Measurements from ENCODE around the gene ACSS1.

The ACSS1 gene

GRCh38 chr20:25017257-25017803 lies 40.6 kb downstream of the ACSS1 start:
- no peak for ATAC-seq
- TF ChIP-seq GLIS3 (CRISPR knock-in tag; IDR thresholded peaks at IDR 0.05) = no peak
- TF ChIP-seq POU6F1 (CRISPR knock-in tag; IDR thresholded peaks at IDR 0.05; ENCODE audit: borderline replicate concordance, low read depth) = no peak
- TF ChIP-seq CSRNP3 (CRISPR knock-in tag; IDR thresholded peaks at IDR 0.05) = no peak
- TF ChIP-seq PPARA (CRISPR knock-in tag; IDR thresholded peaks at IDR 0.05; ENCODE audit: borderline replicate concordance) = no peak
- no peak for TF ChIP-seq TOX (CRISPR knock-in tag; IDR thresholded peaks at IDR 0.05; ENCODE audit: borderline replicate concordance)
- no peak for TF ChIP-seq PATZ1 (CRISPR knock-in tag; IDR thresholded peaks at IDR 0.05; ENCODE audit: borderline replicate concordance)
- no peak for TF ChIP-seq CREB5 (CRISPR knock-in tag; IDR thresholded peaks at IDR 0.05; ENCODE audit: low read depth)
- TF ChIP-seq ESRRG (CRISPR knock-in tag; IDR thresholded peaks at IDR 0.05) = no peak
- no peak for TF ChIP-seq ARNTL (CRISPR knock-in tag; IDR thresholded peaks at IDR 0.05; ENCODE audit: borderline replicate concordance, low read depth)
- no peak for TF ChIP-seq TCF4 (CRISPR knock-in tag; IDR thresholded peaks at IDR 0.05; ENCODE audit: borderline replicate concordance)
- TF ChIP-seq BACH2 (CRISPR knock-in tag; IDR thresholded peaks at IDR 0.05; ENCODE audit: borderline replicate concordance) = no peak
- TF ChIP-seq RARB (CRISPR knock-in tag; IDR thresholded peaks at IDR 0.05) = no peak
- no peak for TF ChIP-seq ZNF565 (CRISPR knock-in tag; conservative IDR thresholded peaks at IDR 0.05; ENCODE audit: low read depth)
- no peak for TF ChIP-seq ZNF8 (CRISPR knock-in tag; IDR thresholded peaks at IDR 0.05)
- no peak for TF ChIP-seq TSHZ2 (CRISPR knock-in tag; IDR thresholded peaks at IDR 0.05)
- TF ChIP-seq ZNF70 (CRISPR knock-in tag; IDR thresholded peaks at IDR 0.05) = no peak
- no peak for TF ChIP-seq CSDC2 (CRISPR knock-in tag; IDR thresholded peaks at IDR 0.05)
- TF ChIP-seq ISL1 (CRISPR knock-in tag; IDR thresholded peaks at IDR 0.05) = no peak
- TF ChIP-seq SNAI2 (CRISPR knock-in tag; IDR thresholded peaks at IDR 0.05) = no peak

- TF ChIP-seq ZFP3 (CRISPR knock-in tag; IDR thresholded peaks at IDR 0.05) = no peak
- ATAC-seq = no peak
These were observed 41.5 kb downstream of the ACSS1 start for GRCh38 chr20:25016471-25016870.

GRCh38 chr20:25015986-25016385 lies 42.0 kb downstream of the ACSS1 start:
- ATAC-seq = no peak
- TF ChIP-seq GLIS3 (CRISPR knock-in tag; IDR thresholded peaks at IDR 0.05) (no peak), BACH2 (CRISPR knock-in tag; IDR thresholded peaks at IDR 0.05; ENCODE audit: borderline replicate concordance) (no peak), ZFP3 (CRISPR knock-in tag; IDR thresholded peaks at IDR 0.05) (no peak), ZNF565 (CRISPR knock-in tag; conservative IDR thresholded peaks at IDR 0.05; ENCODE audit: low read depth) (no peak), TCF4 (CRISPR knock-in tag; IDR thresholded peaks at IDR 0.05; ENCODE audit: borderline replicate concordance) (no peak), PATZ1 (CRISPR knock-in tag; IDR thresholded peaks at IDR 0.05; ENCODE audit: borderline replicate concordance) (no peak), PPARA (CRISPR knock-in tag; IDR thresholded peaks at IDR 0.05; ENCODE audit: borderline replicate concordance) (no peak), TOX (CRISPR knock-in tag; IDR thresholded peaks at IDR 0.05; ENCODE audit: borderline replicate concordance) (no peak), CREB5 (CRISPR knock-in tag; IDR thresholded peaks at IDR 0.05; ENCODE audit: low read depth) (no peak), ZC3H10 (CRISPR knock-in tag; IDR thresholded peaks at IDR 0.05) (no peak), ZNF8 (CRISPR knock-in tag; IDR thresholded peaks at IDR 0.05) (no peak), CSRNP3 (CRISPR knock-in tag; IDR thresholded peaks at IDR 0.05) (no peak), ISL1 (CRISPR knock-in tag; IDR thresholded peaks at IDR 0.05) (no peak)

All from SK-N-SH treated with all-trans-retinoic acid at 6 μM for 48 hours (cell line).